Osteoblast (primary cell): ENCODE data around the gene WASL. TPM values are rescaled to one million over a fixed set of nuclear protein-coding genes. Genes with fewer than 3 reads are reported as not detected.

Experiments
- DNase-seq: peaks from one replicate; pipeline ENCODE4 v3.0.0; 2011; ENCODE audit warnings: low spot score, mixed read lengths; ENCODE audit not compliant: insufficient read length; ENCODE audit errors: missing footprints
- H2AFZ ChIP-seq: 2 replicates; pipeline ENCODE4 v1.6.0; 2011; ENCODE audit warnings: mild to moderate bottlenecking, low read length
- H3K27ac ChIP-seq: 2 replicates; pipeline ENCODE4 v1.5.1; 2011; ENCODE audit warnings: mild to moderate bottlenecking, low read depth, low read length, moderate library complexity
- H3K27me3 ChIP-seq: 2 replicates; pipeline ENCODE4 v1.6.0; 2012; ENCODE audit warnings: mild to moderate bottlenecking, control low read depth, inconsistent platforms, low read length, moderate library complexity; ENCODE audit not compliant: insufficient read depth
- H3K36me3 ChIP-seq: 2 replicates; pipeline ENCODE4 v1.5.1; 2011; ENCODE audit warnings: mild to moderate bottlenecking, low read length, control low read depth, moderate library complexity; ENCODE audit not compliant: insufficient read depth
- H3K4me1 ChIP-seq: 2 replicates; pipeline ENCODE4 v1.5.1; 2011; ENCODE audit warnings: mild to moderate bottlenecking, low read length, control low read depth, moderate library complexity; ENCODE audit not compliant: insufficient read depth
- H3K4me2 ChIP-seq: 2 replicates; pipeline ENCODE4 v1.6.0; 2011; ENCODE audit warnings: mild to moderate bottlenecking, low read length; ENCODE audit not compliant: insufficient read depth
- H3K4me3 ChIP-seq: fragments of 200-600 bp; sonication (generic); 3 replicates; pipeline ENCODE4 v1.5.1; 2012; ENCODE audit warnings: mild to moderate bottlenecking, low read length, inconsistent platforms; ENCODE audit not compliant: insufficient read depth
- H3K79me2 ChIP-seq: 2 replicates; pipeline ENCODE4 v1.6.0; 2012; ENCODE audit warnings: mild to moderate bottlenecking, low read length, control low read depth, inconsistent platforms; ENCODE audit not compliant: insufficient read depth
- H3K9me3 ChIP-seq: 2 replicates; pipeline ENCODE4 v1.5.1; 2011; ENCODE audit warnings: low read depth, low read length, control low read depth
- H4K20me1 ChIP-seq: 2 replicates; pipeline ENCODE4 v1.6.0; 2012; ENCODE audit warnings: mild to moderate bottlenecking, low read length, control low read depth; ENCODE audit not compliant: insufficient read depth
- total RNA-seq: library from RNA; depleted of rRNA; stranded (reverse); fragments of >200 nt; gene quantifications from 2 replicates; pipeline ENCODE4 v1.2.3, GENCODE V29; 2012
- TF ChIP-seq, protein P1 (sequence below): IDR thresholded peaks from 2 replicates; pipeline ENCODE4 v1.5.1; 2011; ENCODE audit warnings: mild to moderate bottlenecking, low read depth, low read length, moderate library complexity; ENCODE audit errors: extremely low read depth

WASL gene
- total RNA-seq, 1 donor: 23.2 TPM

DNA sequence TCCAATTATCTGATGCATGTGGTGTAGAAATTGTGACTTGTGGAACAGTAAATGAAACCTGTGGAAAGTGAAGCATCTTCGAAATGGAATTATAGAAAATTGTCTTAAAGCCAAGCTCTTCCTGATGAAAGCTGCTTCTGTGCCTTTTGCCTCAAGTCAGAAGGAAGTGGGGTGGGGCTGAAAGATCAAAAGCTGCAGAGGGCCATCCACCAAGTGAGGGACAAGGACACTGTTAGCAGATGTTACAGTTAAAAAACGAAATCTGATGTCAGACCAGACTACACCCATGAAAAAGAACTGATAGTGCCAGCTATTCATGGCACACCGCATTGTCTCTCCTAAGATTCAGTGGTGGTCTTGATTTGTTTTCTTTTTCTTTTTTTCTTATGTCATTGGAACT, 23.8 kb upstream of the WASL start:
- Histone ChIP-seq H3K9me3 (no peaks in the 10 kb centered on the region), H3K27me3 (peaks cover 4% of the 10 kb centered on the region), H3K4me3 (no peak overlapping the region), H2AFZ (no peak overlapping the region), H4K20me1 (no peaks in the 10 kb centered on the region), H3K36me3 (no peaks in the 10 kb centered on the region), H3K4me2 (no peak overlapping the region), H3K79me2 (no peaks in the 10 kb centered on the region), H3K27ac (no peak overlapping the region), H3K4me1 (peaks cover 3% of the 10 kb centered on the region)
- DNase-seq: no peak
- TF ChIP-seq, protein P1, sequence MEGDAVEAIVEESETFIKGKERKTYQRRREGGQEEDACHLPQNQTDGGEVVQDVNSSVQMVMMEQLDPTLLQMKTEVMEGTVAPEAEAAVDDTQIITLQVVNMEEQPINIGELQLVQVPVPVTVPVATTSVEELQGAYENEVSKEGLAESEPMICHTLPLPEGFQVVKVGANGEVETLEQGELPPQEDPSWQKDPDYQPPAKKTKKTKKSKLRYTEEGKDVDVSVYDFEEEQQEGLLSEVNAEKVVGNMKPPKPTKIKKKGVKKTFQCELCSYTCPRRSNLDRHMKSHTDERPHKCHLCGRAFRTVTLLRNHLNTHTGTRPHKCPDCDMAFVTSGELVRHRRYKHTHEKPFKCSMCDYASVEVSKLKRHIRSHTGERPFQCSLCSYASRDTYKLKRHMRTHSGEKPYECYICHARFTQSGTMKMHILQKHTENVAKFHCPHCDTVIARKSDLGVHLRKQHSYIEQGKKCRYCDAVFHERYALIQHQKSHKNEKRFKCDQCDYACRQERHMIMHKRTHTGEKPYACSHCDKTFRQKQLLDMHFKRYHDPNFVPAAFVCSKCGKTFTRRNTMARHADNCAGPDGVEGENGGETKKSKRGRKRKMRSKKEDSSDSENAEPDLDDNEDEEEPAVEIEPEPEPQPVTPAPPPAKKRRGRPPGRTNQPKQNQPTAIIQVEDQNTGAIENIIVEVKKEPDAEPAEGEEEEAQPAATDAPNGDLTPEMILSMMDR: no peak

DNA sequence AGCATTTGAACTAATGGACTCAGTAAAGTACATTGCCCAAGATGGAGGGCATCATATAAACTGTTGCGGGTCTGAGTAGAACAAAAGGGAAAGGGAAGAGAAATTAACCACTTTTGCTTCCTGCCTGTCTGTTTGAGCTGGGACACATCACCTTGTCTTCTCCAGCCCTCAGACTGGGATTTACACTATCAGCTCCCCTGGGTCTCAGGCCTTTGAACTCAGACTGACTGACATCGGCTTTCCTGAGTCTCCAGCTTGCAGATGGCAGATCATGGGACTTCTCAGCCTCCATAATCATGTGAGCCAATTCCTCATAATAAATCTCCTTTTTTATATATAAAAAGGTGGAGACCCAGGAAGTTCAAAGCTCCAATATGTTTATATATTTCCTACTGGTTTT, 23.0 kb upstream of the WASL start:
- H3K27ac ChIP-seq: no peak overlapping the region
- TF ChIP-seq, protein P1: no peak
- H3K9me3 ChIP-seq: no peaks in the 10 kb centered on the region

DNA sequence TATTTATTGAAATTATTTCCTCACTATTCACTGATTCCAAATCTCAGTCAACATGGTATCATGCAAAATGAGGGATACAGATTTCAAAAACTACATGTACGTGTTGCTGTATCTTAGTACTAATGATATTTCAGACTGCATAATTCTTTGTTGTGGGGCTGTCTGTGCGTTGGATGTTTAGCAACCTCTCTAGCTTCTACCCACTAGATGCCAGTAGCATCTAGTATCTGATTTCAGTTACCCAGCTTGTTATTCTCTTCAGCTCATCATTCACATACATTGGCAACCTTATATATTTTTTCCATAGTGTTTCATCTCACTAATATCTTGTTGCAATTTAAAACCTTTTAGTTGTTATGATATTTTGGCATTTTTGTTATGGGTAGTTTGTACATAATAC, 22.5 kb upstream of the WASL start:
- DNase-seq: no peak
- H3K79me2 ChIP-seq: no peaks in the 10 kb centered on the region
- H3K27ac ChIP-seq: no peak overlapping the region
- H3K36me3 ChIP-seq: no peaks in the 10 kb centered on the region
- TF ChIP-seq, protein P1: no peak
- H3K4me1 ChIP-seq: peaks cover 3% of the 10 kb centered on the region
- no peaks in the 10 kb centered on the region for H4K20me1 ChIP-seq
- H3K4me2 ChIP-seq: no peak overlapping the region
- H3K9me3 ChIP-seq: no peaks in the 10 kb centered on the region
- H3K4me3 ChIP-seq: no peak overlapping the region
- no peak overlapping the region for H2AFZ ChIP-seq
- peaks cover 4% of the 10 kb centered on the region for H3K27me3 ChIP-seq

More for the DNA sequence above, 23.0 kb upstream of the WASL start:
- Histone ChIP-seq H2AFZ (no peak overlapping the region), H3K36me3 (no peaks in the 10 kb centered on the region), H4K20me1 (no peaks in the 10 kb centered on the region), H3K4me2 (no peak overlapping the region), H3K4me1 (peaks cover 3% of the 10 kb centered on the region), H3K79me2 (no peaks in the 10 kb centered on the region), H3K27me3 (peaks cover 4% of the 10 kb centered on the region), H3K4me3 (no peak overlapping the region)
- no peak for DNase-seq

DNA sequence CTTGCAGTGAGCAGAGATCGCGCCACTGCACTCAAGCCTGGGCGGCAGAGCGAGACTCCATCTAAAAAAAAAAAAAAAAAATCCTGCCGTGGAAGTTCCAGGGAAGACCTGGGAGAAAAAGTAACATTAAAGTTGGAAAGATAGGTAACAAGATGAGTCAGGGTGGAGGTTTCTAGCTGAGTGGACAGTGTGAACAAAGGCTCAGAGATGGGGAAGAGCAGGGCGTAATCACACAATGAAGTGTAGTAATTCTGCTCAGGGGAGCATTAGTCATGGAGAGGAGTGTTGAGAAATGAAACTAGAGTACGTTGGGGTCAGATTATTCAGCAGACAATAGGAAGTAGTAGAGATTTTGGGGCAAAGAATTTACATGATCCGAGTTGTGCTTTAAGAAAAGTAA, 21.6 kb upstream of the WASL start:
- Histone ChIP-seq H4K20me1 (no peaks in the 10 kb centered on the region), H2AFZ (no peak overlapping the region), H3K36me3 (no peaks in the 10 kb centered on the region), H3K27ac (no peak overlapping the region), H3K4me3 (no peak overlapping the region), H3K4me2 (peak overlapping the region; percentile 14), H3K4me1 (peaks cover 3% of the 10 kb centered on the region), H3K9me3 (no peaks in the 10 kb centered on the region), H3K79me2 (no peaks in the 10 kb centered on the region), H3K27me3 (peaks cover 4% of the 10 kb centered on the region)
- peak; percentile 85 for DNase-seq
- TF ChIP-seq, protein P1: no peak
